ENCODE data around the gene NAPB. TPM values are rescaled to one million over a fixed set of nuclear protein-coding genes. Genes with fewer than 3 reads are reported as not detected.

NAPB gene
- total RNA-seq, 1 experiment from 2014 or later = 10.1 TPM

DNA sequence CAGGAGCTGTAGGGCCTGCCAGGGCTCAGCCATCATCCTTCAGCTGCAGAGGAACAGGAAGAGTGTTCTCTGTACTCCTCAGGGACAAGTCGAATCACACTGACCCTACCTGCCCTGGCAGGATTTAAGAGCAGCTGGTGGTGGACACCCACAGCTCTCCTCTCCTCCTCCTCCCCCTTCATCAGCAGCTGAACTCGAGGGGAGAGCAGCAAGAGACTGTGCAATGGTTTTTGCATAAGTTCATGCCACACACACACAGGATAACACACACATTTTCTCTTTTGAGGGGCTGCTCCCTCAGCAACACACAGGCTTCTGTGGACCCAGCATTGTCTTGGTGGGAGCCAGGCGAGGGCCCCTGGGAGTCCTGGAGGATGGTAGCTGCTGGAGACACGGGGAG lies 31.5 kb upstream of the NAPB start, which contains the start of gene CST11:
Gene CST11 (minus strand): TSS at position 101 of the 400 bp plus-strand sequence. CDS start 65 bp downstream, at position 36.
- H3K27me3 ChIP-seq (replicated peaks; ENCODE audit: control insufficient read depth, insufficient read depth, low read length) = no peaks in the 10 kb centered on the region
- H3K27me3 Mint-ChIP-seq (ENCODE audit: insufficient read depth, unreplicated experiment) = peaks cover 13% of the 10 kb centered on the region
- no TSS peak for BruUV-seq (replicated peaks)
- H3K36me3 Mint-ChIP-seq (ENCODE audit: insufficient read depth, unreplicated experiment) = no peaks in the 10 kb centered on the region
- no peaks in the 10 kb centered on the region for H3K9me3 ChIP-seq
- TF ChIP-seq, protein P1, sequence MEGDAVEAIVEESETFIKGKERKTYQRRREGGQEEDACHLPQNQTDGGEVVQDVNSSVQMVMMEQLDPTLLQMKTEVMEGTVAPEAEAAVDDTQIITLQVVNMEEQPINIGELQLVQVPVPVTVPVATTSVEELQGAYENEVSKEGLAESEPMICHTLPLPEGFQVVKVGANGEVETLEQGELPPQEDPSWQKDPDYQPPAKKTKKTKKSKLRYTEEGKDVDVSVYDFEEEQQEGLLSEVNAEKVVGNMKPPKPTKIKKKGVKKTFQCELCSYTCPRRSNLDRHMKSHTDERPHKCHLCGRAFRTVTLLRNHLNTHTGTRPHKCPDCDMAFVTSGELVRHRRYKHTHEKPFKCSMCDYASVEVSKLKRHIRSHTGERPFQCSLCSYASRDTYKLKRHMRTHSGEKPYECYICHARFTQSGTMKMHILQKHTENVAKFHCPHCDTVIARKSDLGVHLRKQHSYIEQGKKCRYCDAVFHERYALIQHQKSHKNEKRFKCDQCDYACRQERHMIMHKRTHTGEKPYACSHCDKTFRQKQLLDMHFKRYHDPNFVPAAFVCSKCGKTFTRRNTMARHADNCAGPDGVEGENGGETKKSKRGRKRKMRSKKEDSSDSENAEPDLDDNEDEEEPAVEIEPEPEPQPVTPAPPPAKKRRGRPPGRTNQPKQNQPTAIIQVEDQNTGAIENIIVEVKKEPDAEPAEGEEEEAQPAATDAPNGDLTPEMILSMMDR (IDR thresholded peaks at IDR 0.05; ENCODE audit: insufficient read depth in 1 of 2, low read depth in 1 of 2, low read length in 1 of 2, severe bottlenecking in 1 of 2, unreplicated experiment in 1 of 2) = no peak
- intact Hi-C loops (cut with micrococcal nuclease; ENCODE audit: unreplicated experiment) = no loop called here
- no peak within 1 kb of the TSS for H3K4me3 ChIP-seq (ENCODE audit: low read depth, low read length)
- no peak within 1 kb of the TSS for H3K27ac Mint-ChIP-seq (ENCODE audit: unreplicated experiment)
- POLR2A ChIA-PET = no interaction called here
- CTCF ChIA-PET = no interaction called here
- H3K4me3 Mint-ChIP-seq (ENCODE audit: unreplicated experiment) = no peak within 1 kb of the TSS
- no peaks in the 10 kb centered on the region for H3K9me3 Mint-ChIP-seq (ENCODE audit: unreplicated experiment)
- DNase-seq = no peak
- H3K36me3 ChIP-seq (ENCODE audit: control insufficient read depth, insufficient read depth, low read length) = no peaks in the 10 kb centered on the region
- no peaks in the 10 kb centered on the region for H3K4me1 Mint-ChIP-seq (ENCODE audit: low read depth, unreplicated experiment)
- no peaks in the 10 kb centered on the region for H3K4me1 ChIP-seq

DNA sequence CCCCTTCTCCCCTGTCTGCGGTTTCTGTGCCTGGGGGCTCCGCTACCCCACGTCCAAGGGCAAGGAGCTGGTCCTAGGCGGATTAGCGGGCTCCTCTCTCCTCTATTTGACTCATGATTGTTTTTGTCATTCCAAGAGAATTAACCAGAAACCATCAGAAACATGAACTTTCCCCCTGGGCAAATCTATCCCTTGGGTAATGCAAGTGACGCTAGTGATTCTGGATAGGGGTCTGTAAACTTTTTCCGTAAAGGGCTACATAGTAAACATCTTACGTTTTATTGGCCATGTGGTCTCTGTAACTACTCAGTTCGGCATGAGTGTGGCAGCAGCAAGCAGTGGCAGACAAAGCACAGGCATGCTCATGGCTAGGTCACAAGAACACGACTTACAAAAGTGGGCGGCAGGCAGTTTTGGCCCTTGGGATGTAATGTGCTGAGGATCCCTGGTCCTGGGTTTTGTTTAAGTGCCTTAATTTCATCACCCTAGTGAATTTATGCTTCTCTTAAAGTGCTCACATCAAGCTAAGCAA lies 30.7 kb upstream of the NAPB start:
- Histone ChIP-seq H3K36me3 (ENCODE audit: control insufficient read depth, insufficient read depth, low read length) (no peaks in the 10 kb centered on the region), H3K4me3 (ENCODE audit: low read depth, low read length) (no peak overlapping the region), H3K4me1 (no peaks in the 10 kb centered on the region), H3K9me3 (no peaks in the 10 kb centered on the region), H3K27me3 (replicated peaks; ENCODE audit: control insufficient read depth, insufficient read depth, low read length) (no peaks in the 10 kb centered on the region)
- no peak for DNase-seq
- POLR2A ChIA-PET = no interaction called here
- Mint-ChIP-seq H3K27ac (ENCODE audit: unreplicated experiment) (no peak overlapping the region), H3K4me1 (ENCODE audit: low read depth, unreplicated experiment) (no peaks in the 10 kb centered on the region), H3K9me3 (ENCODE audit: unreplicated experiment) (no peaks in the 10 kb centered on the region), H3K4me3 (ENCODE audit: unreplicated experiment) (no peak overlapping the region), H3K36me3 (ENCODE audit: insufficient read depth, unreplicated experiment) (no peaks in the 10 kb centered on the region), H3K27me3 (ENCODE audit: insufficient read depth, unreplicated experiment) (peaks cover 9% of the 10 kb centered on the region)
- intact Hi-C loops (cut with micrococcal nuclease; ENCODE audit: unreplicated experiment) = no loop called here
- TF ChIP-seq, protein P1 (IDR thresholded peaks at IDR 0.05; ENCODE audit: insufficient read depth in 1 of 2, low read depth in 1 of 2, low read length in 1 of 2, severe bottlenecking in 1 of 2, unreplicated experiment in 1 of 2) = no peak
- no TSS peak for BruUV-seq (replicated peaks)
- CTCF ChIA-PET = no interaction called here

DNA sequence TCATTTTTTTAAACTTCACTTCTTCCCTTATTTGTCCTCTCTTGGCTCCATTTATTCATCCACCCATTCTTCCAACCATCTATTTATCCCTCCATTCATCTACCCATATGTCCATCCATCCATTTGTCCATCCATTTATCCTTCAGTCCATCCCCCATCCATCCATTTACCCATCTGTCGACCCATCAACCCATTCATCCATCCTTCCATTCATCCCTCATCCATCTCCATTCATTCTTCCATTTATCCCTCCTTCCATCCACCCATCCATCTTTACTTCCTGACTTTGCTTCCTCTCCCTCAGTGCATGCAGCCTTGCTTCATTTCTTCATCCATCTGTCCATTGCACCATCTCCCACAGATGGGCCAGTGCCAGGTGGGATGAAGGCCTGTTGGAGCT lies 29.6 kb upstream of the NAPB start:
- intact Hi-C loops (cut with micrococcal nuclease; ENCODE audit: unreplicated experiment) = no loop called here
- TF ChIP-seq, protein P1 (IDR thresholded peaks at IDR 0.05; ENCODE audit: insufficient read depth in 1 of 2, low read depth in 1 of 2, low read length in 1 of 2, severe bottlenecking in 1 of 2, unreplicated experiment in 1 of 2) = no peak
- Mint-ChIP-seq H3K4me1 (ENCODE audit: low read depth, unreplicated experiment) (no peaks in the 10 kb centered on the region), H3K27ac (ENCODE audit: unreplicated experiment) (no peak overlapping the region), H3K27me3 (ENCODE audit: insufficient read depth, unreplicated experiment) (peaks cover 4% of the 10 kb centered on the region), H3K4me3 (ENCODE audit: unreplicated experiment) (no peak overlapping the region), H3K36me3 (ENCODE audit: insufficient read depth, unreplicated experiment) (no peaks in the 10 kb centered on the region), H3K9me3 (ENCODE audit: unreplicated experiment) (no peaks in the 10 kb centered on the region)
- Histone ChIP-seq H3K9me3 (no peaks in the 10 kb centered on the region), H3K4me1 (no peaks in the 10 kb centered on the region), H3K27me3 (replicated peaks; ENCODE audit: control insufficient read depth, insufficient read depth, low read length) (no peaks in the 10 kb centered on the region), H3K4me3 (ENCODE audit: low read depth, low read length) (no peak overlapping the region), H3K36me3 (ENCODE audit: control insufficient read depth, insufficient read depth, low read length) (no peaks in the 10 kb centered on the region)
- ChIA-PET POLR2A (no interaction called here), CTCF (no interaction called here)
- no TSS peak for BruUV-seq (replicated peaks)
- DNase-seq = no peak
